HG02840 (cell line): Measurements from ENCODE around the gene SH3PXD2B.
"Not testable (repeated sequence)": the region's sequence is repeated elsewhere in the genome, so short reads cannot be mapped to it uniquely, and the experiment has no call there.

Source experiments
- ATAC-seq: cut with Tn5 transposase; IDR thresholded peaks from one replicate; pipeline ENCODE4 v1.9.1; 2021; ENCODE audit warnings: mild to moderate bottlenecking, moderate library complexity, moderate number of reproducible peaks; ENCODE audit not compliant: unreplicated experiment, low FRiP score

The SH3PXD2B gene

DNA sequence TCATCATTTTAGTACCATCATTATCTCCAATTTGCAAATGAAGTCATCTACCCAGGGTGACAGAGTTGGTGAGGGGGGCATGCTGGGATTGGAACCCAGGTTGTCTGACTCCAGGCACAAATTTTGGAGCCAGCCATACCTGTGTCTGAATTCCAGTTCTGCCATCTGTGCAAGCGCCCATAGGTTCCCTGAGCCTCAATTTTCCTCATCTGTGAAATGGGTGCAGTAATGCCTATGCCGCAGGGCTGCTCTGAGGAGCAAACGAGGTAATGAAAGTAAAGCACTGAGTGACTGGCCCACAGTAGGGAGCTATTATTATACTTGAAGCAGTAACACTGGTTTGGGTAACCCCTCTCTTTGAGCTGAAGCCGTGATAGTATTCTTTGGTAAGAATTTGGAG, 49.6 kb downstream of the SH3PXD2B start:
- no peak for ATAC-seq

DNA sequence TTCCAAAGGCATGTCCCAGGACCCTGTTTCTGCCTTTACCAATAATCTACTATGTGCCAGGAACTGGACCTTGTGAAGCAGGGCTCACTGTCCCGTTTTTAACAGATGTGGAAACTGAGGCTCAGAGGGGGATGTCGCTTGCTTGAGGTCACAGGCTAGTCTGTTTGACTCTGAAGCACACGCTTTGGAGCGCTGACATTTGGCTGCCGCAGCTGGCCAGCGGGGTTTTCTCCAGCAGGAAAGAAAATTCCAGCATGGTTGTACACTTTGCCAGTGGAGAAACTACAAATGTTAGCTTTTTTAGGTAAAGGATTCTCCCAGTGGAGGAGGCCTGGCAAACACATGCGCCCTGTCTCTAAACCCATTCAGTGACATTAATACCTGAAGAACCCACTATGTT, 50.5 kb downstream of the SH3PXD2B start:
- no peak for ATAC-seq

DNA sequence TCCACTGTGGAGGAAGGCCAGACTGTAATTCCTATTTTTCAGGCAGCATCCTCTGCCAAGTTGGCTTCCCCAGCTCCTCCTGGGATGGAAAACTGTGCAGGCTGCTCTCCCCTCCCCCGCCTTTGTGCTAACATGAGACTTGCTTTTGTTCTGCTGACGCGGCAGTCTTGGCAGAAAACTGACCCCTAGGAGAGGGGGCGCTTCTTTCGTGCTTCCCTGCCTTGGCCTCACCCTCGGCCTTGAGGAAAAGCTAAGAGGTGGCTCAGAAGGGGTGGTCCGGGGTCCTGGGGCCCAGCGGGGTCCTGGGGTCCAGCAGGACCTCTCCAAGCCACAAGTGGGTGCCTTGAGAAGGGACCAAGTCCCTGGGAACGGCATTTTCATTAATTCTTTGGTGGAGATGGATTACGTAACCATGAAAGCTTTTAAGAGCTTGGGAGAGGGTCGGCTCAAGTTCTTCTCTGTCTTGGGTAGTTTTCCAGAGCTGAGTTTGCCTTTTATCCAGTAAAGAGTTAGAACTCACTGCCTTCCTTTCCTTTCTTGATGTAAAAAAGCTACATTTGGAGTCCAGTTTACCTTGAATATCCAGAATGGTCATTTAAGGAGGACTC, 51.0 kb downstream of the SH3PXD2B start:
- ATAC-seq: no peak

GRCh38 chr5:172402531-172403188, 51.7 kb downstream of the SH3PXD2B start:
- no peak for ATAC-seq

DNA sequence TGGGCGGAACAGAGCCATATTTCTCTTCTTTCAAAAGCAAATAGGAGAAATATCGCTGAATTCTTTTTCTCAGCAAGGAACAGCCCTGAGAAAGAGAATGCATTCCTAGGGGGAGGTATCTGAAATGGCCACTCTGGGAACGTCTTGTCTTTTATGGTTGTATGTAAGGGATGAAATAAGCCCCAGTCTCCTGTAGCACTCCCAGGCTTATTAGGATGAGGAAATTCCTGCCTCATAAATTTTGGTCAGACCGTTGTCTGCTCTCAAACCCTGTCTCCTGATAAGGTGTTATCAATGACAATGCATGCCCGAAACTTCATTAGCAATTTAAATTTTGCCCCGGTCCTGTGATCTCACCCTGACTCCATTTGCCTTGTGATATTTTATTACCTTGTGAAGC, 52.3 kb downstream of the SH3PXD2B start:
- ATAC-seq: not testable (repeated sequence)

- no peak for ATAC-seq
These were observed 54.5 kb downstream of the SH3PXD2B start for GRCh38 chr5:172399826-172400225.

DNA sequence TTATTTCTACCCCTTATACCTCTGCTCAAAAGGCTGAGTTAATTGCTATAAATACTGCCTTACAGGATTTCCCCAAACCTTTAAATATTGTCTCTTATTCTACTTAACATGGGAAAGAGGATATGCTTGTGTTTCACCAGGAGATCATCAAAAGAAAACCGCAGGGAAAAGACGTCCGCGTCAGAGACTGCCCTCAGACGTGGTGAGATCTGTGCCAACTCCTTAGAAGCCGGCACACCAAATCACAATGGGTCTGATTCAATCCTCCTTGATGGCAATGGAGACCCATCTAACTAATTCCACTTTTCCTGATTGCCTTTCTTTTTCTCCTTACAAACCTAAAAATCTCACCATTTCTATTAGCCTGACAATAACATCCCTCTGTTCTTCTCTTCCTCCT, 55.0 kb downstream of the SH3PXD2B start:
- ATAC-seq: no peak

DNA sequence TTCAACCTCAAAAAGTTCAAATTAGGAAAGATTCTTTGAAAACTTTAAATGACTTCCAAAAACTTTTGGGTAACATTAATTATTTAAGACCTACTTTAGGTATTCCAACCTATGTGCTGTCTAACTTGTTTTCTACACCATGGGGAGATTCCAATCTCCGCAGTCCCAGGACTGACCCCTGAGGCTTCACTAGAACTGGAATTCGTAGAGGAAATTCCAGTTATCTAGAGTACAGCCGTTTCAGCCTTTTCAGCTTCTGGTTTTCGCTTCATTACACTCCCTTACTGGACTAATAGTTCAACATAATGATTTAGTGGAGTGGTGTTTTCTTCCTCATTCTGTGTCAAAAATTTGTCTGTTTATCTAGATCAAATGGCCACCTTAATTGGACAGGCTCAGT, 55.7 kb downstream of the SH3PXD2B start:
- ATAC-seq: not testable (repeated sequence)

- not testable (repeated sequence) for ATAC-seq
These were observed 57.3 kb downstream of the SH3PXD2B start for GRCh38 chr5:172396994-172397393.

DNA sequence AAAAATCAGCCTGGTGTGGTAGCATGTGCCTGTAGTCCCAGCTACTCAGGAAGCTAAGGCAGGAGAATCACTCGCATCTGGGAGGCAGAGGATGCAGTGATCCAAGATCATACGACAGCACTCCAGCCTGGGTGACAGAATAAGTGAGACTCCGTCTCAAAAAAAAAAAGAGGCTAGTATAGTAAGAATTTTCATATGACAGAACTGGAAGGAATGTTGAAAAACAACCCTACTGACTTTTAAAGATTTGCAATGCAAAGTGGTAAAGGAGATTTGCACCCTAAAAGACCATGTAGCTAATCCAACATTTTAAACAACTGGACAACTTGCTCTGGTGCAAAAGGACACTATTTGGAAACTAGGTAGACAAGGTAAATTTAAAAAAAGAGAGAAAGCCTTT, 58.1 kb downstream of the SH3PXD2B start:
- no peak for ATAC-seq

DNA sequence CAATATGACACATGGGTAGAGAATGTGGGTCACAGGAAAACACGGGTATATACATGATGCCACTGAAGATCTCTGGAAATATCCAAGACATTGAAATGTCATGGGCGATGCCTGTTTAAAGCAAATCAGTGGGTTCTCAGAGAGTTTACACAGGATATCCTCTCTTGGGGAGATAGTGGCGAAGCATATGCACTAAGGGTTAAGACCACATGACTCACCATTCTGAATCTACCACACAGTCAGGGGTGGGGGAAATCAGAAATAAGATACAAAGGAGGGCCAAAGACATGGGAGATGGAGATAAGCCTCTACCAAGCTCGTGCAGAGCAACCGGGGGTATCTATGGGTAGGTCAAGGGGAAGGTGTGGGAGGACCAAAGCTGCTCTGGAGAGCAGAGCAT, 58.8 kb downstream of the SH3PXD2B start:
- no peak for ATAC-seq

DNA sequence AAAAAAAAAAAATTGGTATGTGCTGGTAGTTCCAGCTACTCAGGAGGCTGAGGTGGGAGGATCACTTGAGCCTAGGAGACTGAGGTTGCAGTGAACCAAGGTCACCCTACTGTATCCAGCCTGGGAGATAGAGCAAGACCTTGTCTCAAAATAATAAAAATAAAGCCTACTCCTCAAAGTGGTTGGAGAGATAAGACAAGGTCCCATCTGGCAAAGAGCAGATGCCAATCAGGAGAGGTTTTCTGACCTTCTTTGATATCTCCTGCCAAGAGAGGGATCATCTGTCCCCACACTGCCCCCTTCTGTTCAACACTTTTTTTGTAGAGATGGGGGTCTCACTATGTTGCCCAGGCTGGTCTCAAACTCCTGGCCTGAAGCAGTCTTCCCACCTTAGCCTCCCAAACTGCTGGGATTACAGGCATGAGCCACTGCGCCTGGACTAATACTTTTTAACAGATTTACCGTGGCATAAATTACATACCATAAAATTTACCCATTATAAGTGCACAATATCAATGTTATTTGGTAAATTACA, 64.7 kb downstream of the SH3PXD2B start:
- no peak for ATAC-seq

GRCh38 chr5:172388246-172388733, 66.0 kb downstream of the SH3PXD2B start:
- no peak for ATAC-seq

DNA sequence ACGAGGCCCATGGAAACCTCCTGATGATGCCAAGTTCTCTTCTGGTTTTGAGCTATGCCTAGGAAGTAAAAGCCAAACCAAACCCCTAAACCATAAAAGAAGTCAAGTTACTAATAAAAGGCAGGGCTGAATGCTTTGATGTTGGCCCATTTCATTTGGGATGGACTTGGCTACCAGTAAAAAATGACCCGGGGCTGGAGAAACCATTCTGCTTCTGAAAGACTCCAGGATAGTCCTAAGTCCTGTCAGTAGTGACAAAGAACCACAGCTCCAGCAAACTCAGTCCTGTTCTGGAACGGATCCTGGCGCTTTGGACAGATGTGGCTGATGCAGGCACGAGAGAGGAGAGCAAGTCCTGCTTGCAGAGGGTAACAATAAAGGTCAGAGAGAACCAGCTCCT, 68.6 kb downstream of the SH3PXD2B start:
- ATAC-seq: no peak

DNA sequence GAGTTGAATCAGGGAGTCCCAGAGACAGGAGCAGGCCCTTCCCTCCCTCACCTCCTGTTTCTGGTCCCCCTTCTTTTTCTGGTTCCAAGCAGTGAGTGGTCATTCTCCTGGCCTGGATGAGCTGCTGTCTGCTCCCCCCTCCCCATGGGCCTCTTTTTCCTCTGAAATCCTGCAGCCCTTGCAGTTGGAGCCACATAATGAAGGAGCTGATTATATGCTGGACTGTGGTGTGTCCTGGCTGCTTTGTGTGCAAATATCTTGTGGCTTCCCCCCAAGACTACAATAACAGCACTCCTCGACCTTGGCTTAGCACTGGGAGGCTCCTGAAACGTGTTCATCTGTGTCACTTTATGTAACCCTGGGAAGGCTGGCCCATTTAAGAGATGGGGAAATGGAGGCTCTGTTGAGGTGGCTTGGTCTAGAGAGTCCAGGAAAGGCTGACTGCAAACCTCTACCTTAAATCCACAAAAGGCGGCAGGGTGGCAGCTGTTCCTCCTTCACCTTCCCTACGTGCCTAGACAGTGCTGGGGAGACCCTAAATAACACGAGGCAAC, 69.2 kb downstream of the SH3PXD2B start:
- ATAC-seq: no peak

DNA sequence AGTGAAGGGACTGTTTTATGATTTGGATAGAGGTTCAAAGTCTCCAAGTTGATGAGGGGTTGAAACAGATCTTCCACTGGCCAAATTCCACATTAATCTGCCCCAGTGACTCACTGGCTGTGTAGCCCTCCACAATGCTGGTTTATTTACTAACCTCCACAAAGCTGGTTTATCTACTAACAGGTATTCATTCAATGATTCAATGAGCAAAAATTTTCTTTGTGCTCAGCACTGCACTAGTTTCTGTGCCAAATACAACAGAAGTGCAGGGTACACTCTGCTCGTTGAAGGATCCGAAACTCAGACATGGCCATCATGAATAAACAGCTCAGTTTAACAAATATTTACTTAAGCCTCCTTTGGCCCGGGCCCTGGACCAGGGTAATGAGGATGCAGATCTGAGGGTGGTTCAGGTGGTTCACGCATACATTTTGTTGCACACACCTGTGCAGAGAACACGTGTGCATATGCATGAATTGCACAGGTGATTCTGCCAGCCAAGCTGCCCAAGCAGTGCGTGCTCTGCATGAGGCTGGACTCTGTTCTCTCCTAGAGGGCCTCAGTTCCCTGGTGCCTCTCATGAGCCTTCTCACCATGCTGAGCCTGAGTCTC, 71.0 kb downstream of the SH3PXD2B start:
- ATAC-seq: no peak

DNA sequence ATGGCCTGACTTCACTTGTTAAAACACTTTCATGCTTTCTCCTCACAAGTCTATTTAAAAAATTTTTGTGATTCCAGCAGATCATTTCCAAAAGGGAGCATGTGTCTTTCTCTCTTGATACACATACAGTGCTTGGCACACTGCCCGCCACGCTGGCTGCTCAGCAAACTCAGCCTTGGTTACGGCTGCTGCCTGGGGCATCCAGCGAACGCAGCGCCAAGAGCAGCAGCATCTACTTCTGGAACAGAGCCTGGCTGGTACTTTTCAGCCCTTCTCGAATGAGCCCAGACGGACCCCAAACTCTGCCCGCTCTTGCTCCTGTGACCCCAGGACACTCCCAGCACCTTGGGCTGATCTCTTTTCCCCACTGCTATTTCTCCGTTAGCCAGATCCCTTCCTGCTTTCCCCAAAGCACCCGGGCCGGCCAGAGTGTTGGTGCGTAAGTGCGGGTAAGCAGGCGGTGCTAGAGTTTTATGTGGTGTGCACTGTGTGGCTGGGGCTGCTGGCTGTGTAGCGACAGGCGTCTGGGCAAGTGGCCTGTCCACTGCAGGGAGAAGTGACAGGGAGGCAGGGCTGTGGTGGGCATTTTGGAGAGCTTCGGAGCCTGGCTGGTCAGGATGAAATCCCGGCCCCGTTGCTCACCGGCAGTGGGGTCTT, 73.2 kb downstream of the SH3PXD2B start:
- ATAC-seq: no peak

GRCh38 chr5:172380301-172380986, 73.9 kb downstream of the SH3PXD2B start:
- ATAC-seq: no peak

DNA sequence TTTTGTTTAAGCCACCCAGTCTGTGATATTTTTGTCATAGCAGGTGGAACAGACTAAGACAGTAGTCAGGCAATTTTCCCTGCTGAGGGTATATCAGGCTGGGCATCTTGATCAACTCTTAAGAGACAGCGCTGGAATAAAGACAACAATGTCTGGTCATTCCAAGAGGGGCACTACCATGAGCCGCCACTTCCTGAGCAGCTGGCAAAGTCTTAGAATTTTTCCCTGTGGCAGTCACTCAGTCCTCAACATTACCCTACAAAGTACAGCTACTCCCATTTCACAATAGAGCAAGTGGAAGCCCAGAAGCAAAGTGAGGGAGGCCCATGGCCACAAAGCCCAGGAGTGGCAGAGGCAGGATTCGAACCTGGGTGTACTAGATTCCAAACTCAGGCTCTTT, 74.8 kb downstream of the SH3PXD2B start:
- ATAC-seq: no peak

DNA sequence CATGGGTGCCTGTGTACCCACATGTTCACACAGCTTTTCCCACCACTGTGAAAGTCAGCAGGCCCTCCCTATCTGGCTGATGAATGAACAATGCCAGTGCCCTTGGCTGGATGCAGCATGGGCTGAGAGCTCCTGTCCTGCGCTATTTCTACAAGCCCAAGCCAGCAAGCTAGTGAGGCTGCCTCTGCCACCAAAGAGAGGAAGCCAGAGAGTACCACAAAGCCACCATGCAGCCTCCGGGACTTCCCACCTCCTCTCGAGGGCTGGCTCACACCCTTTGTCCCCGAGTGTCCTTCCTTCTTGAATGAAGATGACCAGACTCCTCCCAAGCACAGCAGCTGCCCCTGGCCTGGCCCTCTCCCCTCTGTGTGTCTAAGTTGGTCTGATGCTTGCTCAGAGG, 76.5 kb downstream of the SH3PXD2B start:
- ATAC-seq: no peak
